Fibroblast of skin of abdomen (primary cell): Measurements from ENCODE around the gene PSMA4.
"Not testable (repeated sequence)": the region's sequence is repeated elsewhere in the genome, so short reads cannot be mapped to it uniquely, and the experiment has no call there.

ENCODE experiments used
- DNase-seq: peaks from one replicate; pipeline ENCODE4 v3.0.0-alpha.2; 2013

The PSMA4 gene

DNA sequence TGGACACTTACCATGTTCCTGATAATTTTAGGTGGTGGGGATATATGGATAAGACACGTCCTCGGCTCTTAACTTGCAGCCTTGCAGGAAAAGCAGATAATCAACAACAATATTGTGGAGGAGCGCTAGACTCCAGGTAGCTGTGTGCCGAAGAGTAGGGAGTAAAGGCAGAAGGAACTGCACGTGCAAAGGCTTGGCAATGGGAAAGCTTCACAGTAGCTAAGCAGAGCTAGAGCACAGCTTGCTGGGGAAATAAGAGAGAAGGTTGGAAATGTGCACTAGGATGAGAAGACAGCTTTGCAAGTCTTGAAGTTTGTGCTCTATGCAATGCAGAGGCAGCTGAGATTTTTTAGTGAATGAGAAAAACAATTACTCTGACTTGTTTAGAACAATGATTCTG, 12.4 kb downstream of the PSMA4 start:
- no peak for DNase-seq

DNA sequence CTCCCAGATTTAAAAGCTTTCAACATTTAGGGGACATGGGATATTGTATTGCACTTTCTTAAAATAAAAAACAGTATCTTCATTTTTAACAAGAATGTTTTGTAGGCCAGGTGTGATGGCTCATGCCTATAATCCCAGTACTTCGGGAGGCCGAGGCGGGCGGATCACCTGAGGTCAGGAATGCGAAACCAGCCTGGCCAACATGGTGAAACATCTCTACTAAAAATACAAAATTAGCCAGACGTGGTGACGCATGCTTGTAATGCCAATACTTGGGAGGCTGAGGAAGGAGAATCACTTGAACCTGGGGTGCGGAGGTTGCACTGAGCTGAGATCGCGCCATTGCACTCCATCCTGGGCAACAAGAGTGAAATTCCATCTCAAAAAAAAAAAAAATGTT, 20.0 kb downstream of the PSMA4 start:
- DNase-seq = not testable (repeated sequence)

DNA sequence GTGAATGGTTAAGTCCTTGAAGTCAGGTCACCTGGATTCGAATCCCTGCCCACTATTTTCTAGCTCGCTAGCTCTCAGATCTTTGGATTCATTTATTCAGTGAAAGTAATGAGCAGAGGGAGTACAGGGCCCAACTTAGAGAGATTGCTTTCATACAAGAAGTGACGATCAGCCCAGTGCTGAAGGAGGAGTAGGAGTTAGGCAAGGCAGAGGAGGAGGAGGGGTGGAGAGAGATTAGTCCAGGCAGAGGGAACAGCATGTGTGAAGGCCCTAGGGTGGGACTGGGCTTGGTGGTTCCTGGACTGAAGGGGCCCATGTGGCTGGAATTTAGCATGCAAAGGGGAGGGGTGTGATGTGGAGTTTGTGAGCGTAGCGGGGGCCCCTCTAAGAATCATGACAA, 21.2 kb downstream of the PSMA4 start:
- no peak for DNase-seq

DNA sequence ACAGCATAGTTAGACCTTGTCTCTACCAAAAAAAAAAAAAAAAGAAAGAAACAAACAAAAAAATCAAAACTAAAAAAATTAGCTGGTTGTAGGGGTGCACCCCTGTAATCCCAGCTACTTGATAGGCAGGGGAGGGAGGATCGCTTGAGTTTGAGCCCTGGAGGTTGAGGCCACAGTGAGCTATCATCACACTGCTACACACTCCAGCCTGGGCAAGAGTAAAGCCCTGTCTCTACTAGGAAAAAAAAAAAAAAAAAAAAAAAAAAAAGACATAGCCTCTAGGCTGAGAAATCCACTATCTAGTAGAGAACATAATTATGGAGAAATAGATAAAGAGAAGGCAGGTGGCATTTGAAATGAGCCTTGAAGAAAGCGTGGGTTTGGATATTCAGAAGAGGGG, 22.8 kb downstream of the PSMA4 start:
- no peak for DNase-seq

DNA sequence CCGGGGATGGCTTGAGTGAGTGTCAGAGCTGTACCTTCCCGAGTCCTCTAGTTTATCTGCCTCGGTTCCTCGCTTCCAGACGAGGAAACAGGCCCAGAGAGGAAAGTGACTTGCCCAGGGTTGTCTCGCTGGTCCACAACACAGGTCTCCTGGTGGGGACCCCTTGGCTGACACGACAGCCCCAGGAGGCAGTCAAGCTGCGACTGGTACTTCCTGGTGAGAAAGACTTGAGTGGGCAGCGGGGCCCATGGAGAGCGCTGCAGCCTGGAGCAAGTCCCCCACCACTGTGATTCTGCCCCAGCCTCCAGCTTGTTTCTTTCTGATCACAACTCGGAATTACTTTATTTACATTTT, 24.5 kb downstream of the PSMA4 start:
- DNase-seq = no peak

DNA sequence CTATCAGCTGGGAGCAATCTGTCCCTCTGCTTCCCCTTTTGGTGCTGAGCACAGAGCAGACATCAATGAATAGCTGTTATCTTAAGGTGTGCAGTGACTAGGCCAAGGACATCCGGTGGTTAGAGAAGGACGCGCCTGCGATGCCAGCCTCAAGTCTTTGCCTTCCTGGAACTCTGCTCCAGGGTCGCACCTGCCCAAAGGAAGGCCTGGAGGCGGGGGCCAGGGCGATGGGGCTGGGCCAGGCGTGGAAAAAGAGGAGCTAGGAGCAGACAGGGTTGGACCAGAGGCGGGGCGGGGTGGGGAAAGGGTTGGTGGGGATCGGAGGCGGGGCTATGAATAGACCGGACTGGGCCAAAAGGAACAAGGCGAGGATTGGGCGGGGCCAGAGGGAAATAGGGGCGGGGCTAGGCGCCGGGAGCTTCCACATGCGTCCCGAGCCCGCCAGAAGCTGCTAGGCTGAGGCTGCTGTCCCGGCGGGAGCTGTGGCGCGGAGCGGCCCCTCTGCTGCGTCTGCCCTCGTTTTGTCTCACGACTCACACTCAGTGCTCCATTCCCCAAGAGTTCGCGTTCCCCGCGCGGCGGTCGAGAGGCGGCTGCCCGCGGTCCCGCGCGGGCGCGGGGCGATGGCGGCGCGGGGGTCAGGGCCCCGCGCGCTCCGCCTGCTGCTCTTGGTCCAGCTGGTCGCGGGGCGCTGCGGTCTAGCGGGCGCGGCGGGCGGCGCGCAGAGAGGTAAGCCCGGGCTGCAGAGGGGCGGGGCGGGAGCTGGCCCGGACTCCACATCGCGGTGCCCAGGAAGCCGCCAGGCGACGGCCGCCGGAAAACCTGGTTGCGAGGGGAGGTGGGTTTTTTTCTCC, 25.1 kb downstream of the PSMA4 start, which contains the start of gene CHRNA5:
TSS of gene CHRNA5 (plus strand) at position 424 of the 854 bp plus-strand sequence. CDS start at position 624, 200 bp downstream.
- peak; percentile 82 for DNase-seq

DNA sequence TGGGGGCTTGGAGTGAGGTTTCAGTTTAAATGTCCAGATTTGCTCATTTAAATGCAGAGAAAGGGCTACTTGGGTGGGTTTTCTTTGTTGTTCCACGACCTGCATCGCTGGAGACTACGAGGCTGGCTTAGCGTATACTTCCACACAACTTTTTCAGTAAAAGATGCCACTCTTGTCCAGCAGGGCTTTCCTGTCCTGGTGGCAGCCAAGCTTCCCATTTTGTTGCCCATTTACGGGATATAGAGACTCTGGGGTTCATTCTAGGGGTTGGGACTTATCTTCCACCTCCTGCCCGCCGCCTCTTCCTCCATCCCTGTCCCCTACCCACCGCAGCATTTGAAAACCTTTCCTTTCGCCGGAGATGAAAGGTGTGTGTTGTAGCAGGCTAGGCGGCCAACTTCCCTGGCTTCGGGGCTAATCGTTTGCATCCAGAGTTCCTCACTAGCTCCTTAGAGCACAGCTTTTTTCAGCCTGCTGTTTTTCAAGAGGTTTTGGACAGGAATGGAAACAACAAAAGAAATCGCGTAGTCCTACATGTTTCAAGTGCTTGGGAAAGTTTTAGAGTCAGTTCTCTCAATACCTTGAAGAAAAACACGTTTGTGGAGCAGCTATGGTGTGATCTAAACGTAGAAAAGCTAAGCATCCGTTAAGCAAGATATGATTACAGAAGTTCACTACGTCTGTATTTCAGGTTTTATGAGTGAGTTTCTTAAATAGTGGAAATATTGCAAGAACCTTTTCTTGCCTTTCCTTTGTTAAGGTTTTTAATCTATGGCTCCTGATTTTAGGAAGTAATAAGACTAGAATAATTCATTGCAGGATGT, 25.9 kb downstream of the PSMA4 start:
- DNase-seq = peak; percentile 13

DNA sequence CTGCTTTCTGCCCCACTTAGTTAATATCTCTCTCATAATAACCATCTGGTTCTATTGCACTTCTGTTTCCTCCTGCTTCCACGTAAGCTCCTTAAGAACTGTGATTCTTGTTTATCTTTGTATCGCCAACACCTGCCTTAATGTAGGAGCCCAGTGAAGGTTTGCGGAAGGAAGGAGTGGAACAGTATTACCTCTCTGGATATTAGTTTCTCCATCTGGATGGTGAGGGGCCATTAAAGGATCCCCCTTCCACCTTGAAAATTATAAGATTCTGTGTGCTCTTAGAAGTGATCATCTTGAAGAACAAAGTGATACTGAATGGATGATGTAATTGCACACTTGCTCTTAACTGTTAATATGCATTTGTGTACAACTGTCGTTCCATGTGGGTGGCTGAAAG, 27.3 kb downstream of the PSMA4 start:
- DNase-seq = no peak

DNA sequence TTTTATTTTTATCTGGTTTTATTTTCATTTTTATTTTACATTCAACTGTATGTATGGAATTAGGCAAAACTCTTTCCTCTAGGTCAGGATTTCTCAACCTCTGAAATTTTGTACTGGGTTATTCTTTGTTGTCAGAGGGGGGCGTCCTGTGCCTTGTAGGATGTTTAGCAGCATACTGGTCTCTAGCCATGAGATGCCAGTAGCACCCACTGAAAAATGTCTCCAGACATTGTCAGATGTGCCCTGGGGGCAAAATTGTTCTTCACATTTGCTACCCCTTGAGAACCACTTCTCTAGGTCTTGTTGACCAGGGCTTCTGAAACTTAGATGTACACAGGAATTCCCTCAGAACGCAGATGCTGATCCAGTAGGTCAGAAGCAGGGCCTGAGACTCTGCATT, 30.5 kb downstream of the PSMA4 start:
- no peak for DNase-seq

DNA sequence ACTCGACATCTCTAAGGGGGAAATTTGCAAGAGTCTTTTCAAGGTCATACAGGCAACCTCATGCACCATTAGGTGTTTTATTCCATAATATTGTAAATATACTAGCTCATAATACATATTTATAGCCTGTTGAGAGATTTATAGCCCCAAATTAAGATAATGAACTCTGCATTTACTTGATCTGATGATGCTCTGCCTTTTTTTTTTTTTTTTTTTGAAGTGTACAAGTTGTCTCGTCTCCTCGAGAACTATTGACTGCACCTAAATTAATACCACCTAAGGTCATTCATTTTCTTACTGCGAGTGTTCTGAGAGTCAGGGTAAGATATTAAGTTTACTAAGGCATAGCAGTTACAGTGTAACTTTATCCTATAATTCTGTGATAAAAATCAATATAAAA, 31.1 kb downstream of the PSMA4 start:
- DNase-seq = no peak

DNA sequence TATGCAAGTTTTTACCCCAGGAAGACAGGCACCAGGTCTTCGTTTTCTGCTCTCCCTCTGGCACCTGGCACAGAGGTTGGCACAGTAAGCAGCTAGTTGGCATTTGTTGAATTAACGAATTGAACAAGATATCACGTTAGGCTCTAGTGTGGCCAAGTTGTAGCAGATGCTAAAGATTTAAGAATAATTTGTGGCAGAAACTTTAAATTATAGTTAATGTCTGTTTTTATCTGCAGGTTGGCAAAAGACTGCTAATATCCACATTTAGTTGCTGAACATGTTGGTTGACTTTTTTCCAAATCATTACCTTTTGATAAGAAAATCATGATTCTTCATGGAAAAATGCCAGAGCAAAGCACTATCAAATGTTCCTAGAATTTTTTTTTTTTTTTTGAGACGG, 33.2 kb downstream of the PSMA4 start:
- DNase-seq = no peak

DNA sequence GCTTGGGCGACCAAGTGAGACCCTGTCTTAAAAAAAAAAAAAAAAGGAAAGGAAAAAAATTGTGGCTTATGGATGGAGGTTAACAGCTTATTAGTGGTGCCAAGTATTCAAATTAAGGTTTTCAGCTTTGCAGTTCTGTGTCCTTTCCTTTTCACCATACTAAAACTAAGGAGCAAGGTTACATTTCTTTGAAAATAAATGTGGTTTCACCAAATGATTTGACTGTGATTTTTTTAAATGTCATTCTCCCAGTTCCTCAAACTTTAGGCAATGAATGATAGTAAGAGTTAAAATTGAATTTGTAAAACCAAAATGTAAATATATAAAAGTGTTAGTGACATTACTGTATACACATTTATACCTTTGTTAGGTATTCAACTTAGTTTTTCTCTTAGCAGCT, 34.7 kb downstream of the PSMA4 start:
- DNase-seq = no peak

DNA sequence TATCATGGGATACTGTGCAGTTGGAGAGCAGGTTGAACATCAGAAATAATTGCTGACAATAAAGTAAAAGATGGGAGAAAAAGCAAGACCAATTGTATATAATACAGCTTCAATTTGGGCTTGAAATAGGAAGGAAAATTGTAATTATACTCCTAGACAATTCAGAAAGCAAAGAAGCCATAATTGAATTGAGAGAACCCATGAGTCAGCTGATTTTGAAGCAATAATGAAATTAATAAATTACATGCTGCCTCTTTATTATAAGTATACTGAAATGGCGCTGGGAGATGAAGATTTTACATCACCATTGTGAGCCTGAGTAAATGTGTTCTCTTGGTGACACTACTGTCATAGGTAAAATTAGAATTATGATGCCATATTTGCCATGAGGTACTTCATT, 57.3 kb downstream of the PSMA4 start:
- DNase-seq = no peak

DNA sequence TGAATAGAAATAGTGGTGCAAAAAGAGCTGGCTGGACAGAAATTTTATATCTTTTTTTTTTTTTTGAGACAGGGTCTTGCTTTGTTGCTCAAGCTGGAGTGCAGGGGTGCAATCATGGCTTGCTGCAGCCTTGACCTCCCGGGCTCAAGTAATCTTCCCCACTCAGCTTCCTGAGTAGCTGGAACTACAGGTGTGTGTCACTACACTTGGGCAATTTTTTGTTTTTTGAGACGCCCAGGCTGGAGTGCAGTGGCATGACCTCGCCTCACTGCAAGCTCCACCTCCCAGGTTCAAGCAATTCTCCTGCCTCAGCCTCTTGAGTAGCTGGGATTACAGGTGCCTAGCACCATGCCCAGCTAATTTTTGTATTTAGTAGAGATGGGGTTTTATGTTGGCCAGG, 58.1 kb downstream of the PSMA4 start:
- no peak for DNase-seq

DNA sequence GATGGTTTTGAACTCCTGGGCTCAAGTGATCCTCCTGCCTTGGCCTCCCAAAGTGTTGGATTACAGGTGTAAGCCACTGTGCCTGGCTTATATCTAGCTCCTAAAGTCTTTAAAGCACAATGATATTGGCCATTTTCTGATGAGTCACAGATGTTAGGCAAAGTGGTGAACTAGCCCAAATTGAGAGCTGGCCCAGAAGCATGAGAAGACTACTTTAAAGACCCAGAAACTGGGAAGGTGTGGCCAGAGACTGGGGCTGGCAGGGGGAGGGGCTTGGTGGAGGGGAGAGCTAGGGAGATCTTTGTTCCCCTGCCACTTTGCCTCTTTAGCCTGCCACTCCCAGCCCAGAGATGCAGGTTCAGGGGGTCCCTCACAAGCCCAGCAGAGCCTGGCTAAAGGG, 58.9 kb downstream of the PSMA4 start:
- no peak for DNase-seq
